Anterior cingulate cortex (tissue), 58 donors: ENCODE results near the gene PRAMEF8.
"Not testable (repeated sequence)": the region's sequence is repeated elsewhere in the genome, so short reads cannot be mapped to it uniquely, and the experiment has no call there.

ENCODE experiments used
- DNase-seq, 58 donors: peaks; one replicate each; lab custom pipeline; 2025; lab: John Stamatoyannopoulos, UW

PRAMEF8 gene

GRCh38 chr1:13285037-13285436, at the start of gene PRAMEF8:
PRAMEF8 (minus strand) TSS chr1:13285137; CDS start chr1:13284091, 1,046 bp downstream.
- DNase-seq = not testable (repeated sequence)

- not testable (repeated sequence) for DNase-seq
Measured at GRCh38 chr1:13315281-13315680, 30.3 kb upstream of the PRAMEF8 start, which contains the start of gene PRAMEF15. PRAMEF15 (plus strand) TSS chr1:13315581; CDS start chr1:13318408, 2,827 bp downstream.

- not testable (repeated sequence) for DNase-seq
Measured at GRCh38 chr1:13303239-13303638, 18.3 kb upstream of the PRAMEF8 start, which contains the start of gene PRAMEF33. PRAMEF33 (plus strand) TSS chr1:13303539; CDS start chr1:13305955, 2,416 bp downstream.

GRCh38 chr1:13302197-13302596, 17.3 kb upstream of the PRAMEF8 start:
- not testable (repeated sequence) for DNase-seq

- DNase-seq = not testable (repeated sequence)
Measured at GRCh38 chr1:13298699-13299098, 13.8 kb upstream of the PRAMEF8 start.

- DNase-seq = not testable (repeated sequence)
Measured at GRCh38 chr1:13297216-13297931, 12.4 kb upstream of the PRAMEF8 start.

GRCh38 chr1:13289030-13289429, 4.1 kb upstream of the PRAMEF8 start:
- not testable (repeated sequence) for DNase-seq

- DNase-seq = not testable (repeated sequence)
Measured at GRCh38 chr1:13279617-13280016, 5.3 kb downstream of the PRAMEF8 start.

- DNase-seq = not testable (repeated sequence)
Measured at GRCh38 chr1:13277016-13277415, 7.9 kb downstream of the PRAMEF8 start.

GRCh38 chr1:13265124-13265523, 19.8 kb downstream of the PRAMEF8 start:
- DNase-seq = not testable (repeated sequence)

- not testable (repeated sequence) for DNase-seq
Measured at GRCh38 chr1:13253898-13254297, 31.0 kb downstream of the PRAMEF8 start, which contains the start of gene PRAMEF5. PRAMEF5 (plus strand) TSS chr1:13254198; CDS start chr1:13259269, 5,071 bp downstream.

- DNase-seq = not testable (repeated sequence)
Measured at GRCh38 chr1:13247122-13247521, 37.8 kb downstream of the PRAMEF8 start.

GRCh38 chr1:13246554-13246871, 38.4 kb downstream of the PRAMEF8 start:
- DNase-seq = not testable (repeated sequence)

GRCh38 chr1:13245841-13246553, 38.9 kb downstream of the PRAMEF8 start:
- not testable (repeated sequence) for DNase-seq

GRCh38 chr1:13243536-13244263, 41.2 kb downstream of the PRAMEF8 start:
- DNase-seq = not testable (repeated sequence)

- DNase-seq = not testable (repeated sequence)
Measured at GRCh38 chr1:13239633-13240032, 45.3 kb downstream of the PRAMEF8 start.

GRCh38 chr1:13237572-13237971, 47.4 kb downstream of the PRAMEF8 start:
- DNase-seq = not testable (repeated sequence)

- DNase-seq = not testable (repeated sequence)
Measured at GRCh38 chr1:13234057-13234456, 50.9 kb downstream of the PRAMEF8 start.

GRCh38 chr1:13232056-13232455, 52.9 kb downstream of the PRAMEF8 start:
- DNase-seq = not testable (repeated sequence)
